ENCODE data around the gene TXNDC11. TPM values are rescaled to one million over a fixed set of nuclear protein-coding genes. Genes with fewer than 3 reads are reported as not detected.

TXNDC11 gene
- total and polyA plus RNA-seq, 2 experiments from 2014 or later: 24.5 to 25.9 TPM

GRCh38 chr16:11666103-11667055 lies 76.3 kb downstream of the TXNDC11 start:
- Histone ChIP-seq H4K20me1 (ENCODE audit: insufficient read depth) (no peaks in the 10 kb centered on the region), H3K9me2 (ENCODE audit: insufficient read depth) (no peaks in the 10 kb centered on the region), H2AFZ (no peak overlapping the region), H3K79me2 (ENCODE audit: insufficient read depth) (no peaks in the 10 kb centered on the region), H3K9ac (no peak overlapping the region), H3K4me2 (ENCODE audit: unreplicated experiment) (no peak overlapping the region), H3K27ac (no peak overlapping the region), H3K4me1 (ENCODE audit: insufficient read depth) (peaks cover 7% of the 10 kb centered on the region), H3K9me3 (ENCODE audit: low read depth) (no peaks in the 10 kb centered on the region), H3F3A (ENCODE audit: insufficient read depth) (peaks cover 4% of the 10 kb centered on the region; the same call in 1 of the 2 replicates), H3K4me3 (no peak overlapping the region), H3K27me3 (replicated peaks; ENCODE audit: insufficient read depth) (no peaks in the 10 kb centered on the region), H3K36me3 (ENCODE audit: low read depth) (no peaks in the 10 kb centered on the region)
- 83 to 87% methylated on average over 14 of the region's 14 CpGs for WGBS, 2 experiments (ENCODE audit: low coverage in 1 of 2, low lambda C conversion rate in 2 of 2, missing lambda C conversion rate in 2 of 2)
- in situ Hi-C loops (cut with MboI): no loop called here
- TF ChIP-seq EZH2phosphoT487 (IDR thresholded peaks at IDR 0.05; ENCODE audit: insufficient read depth, low read depth): no peak
- TF ChIP-seq EZH2 (IDR thresholded peaks at IDR 0.05; ENCODE audit: insufficient read depth, poor library complexity, severe bottlenecking): no peak
- no peak for DNase-seq

- no peak overlapping the region for H3K4me3 ChIP-seq
- TF ChIP-seq EZH2phosphoT487 (IDR thresholded peaks at IDR 0.05; ENCODE audit: insufficient read depth, low read depth) (no peak), EZH2 (IDR thresholded peaks at IDR 0.05; ENCODE audit: insufficient read depth, poor library complexity, severe bottlenecking) (no peak)
- DNase-seq: no peak
- H3K27me3 ChIP-seq (replicated peaks; ENCODE audit: insufficient read depth): no peaks in the 10 kb centered on the region
- in situ Hi-C loops (cut with MboI): no loop called here
- peaks cover 4% of the 10 kb centered on the region; the same call in 1 of the 2 replicates for H3F3A ChIP-seq (ENCODE audit: insufficient read depth)
- peaks cover 7% of the 10 kb centered on the region for H3K4me1 ChIP-seq (ENCODE audit: insufficient read depth)
- no peaks in the 10 kb centered on the region for H3K79me2 ChIP-seq (ENCODE audit: insufficient read depth)
- H4K20me1 ChIP-seq (ENCODE audit: insufficient read depth): no peaks in the 10 kb centered on the region
- no peak overlapping the region for H2AFZ ChIP-seq
- H3K9ac ChIP-seq: no peak overlapping the region
- H3K36me3 ChIP-seq (ENCODE audit: low read depth): no peaks in the 10 kb centered on the region
- no peak overlapping the region for H3K27ac ChIP-seq
- no peak overlapping the region for H3K4me2 ChIP-seq (ENCODE audit: unreplicated experiment)
- no peaks in the 10 kb centered on the region for H3K9me2 ChIP-seq (ENCODE audit: insufficient read depth)
- WGBS, 2 experiments (ENCODE audit: low coverage in 1 of 2, low lambda C conversion rate in 2 of 2, missing lambda C conversion rate in 2 of 2): 76 to 78% methylated on average over 11 of the region's 11 CpGs
- H3K9me3 ChIP-seq (ENCODE audit: low read depth): no peaks in the 10 kb centered on the region
Observed at GRCh38 chr16:11665071-11665491, 77.6 kb downstream of the TXNDC11 start.

- no peaks in the 10 kb centered on the region for H3K79me2 ChIP-seq (ENCODE audit: insufficient read depth)
- TF ChIP-seq EZH2phosphoT487 (IDR thresholded peaks at IDR 0.05; ENCODE audit: insufficient read depth, low read depth) (no peak), EZH2 (IDR thresholded peaks at IDR 0.05; ENCODE audit: insufficient read depth, poor library complexity, severe bottlenecking) (no peak)
- no peak overlapping the region for H3K4me3 ChIP-seq
- no peaks in the 10 kb centered on the region for H3K4me1 ChIP-seq (ENCODE audit: insufficient read depth)
- no peak for DNase-seq
- H3K4me2 ChIP-seq (ENCODE audit: unreplicated experiment): no peak overlapping the region
- WGBS, 2 experiments (ENCODE audit: low coverage in 1 of 2, low lambda C conversion rate in 2 of 2, missing lambda C conversion rate in 2 of 2): 75 to 77% methylated on average over 5 of the region's 5 CpGs
- H3K9me3 ChIP-seq (ENCODE audit: low read depth): no peaks in the 10 kb centered on the region
- H2AFZ ChIP-seq: no peak overlapping the region
- H3K9ac ChIP-seq: no peak overlapping the region
- no peaks in the 10 kb centered on the region for H3K9me2 ChIP-seq (ENCODE audit: insufficient read depth)
- H3K27me3 ChIP-seq (replicated peaks; ENCODE audit: insufficient read depth): no peaks in the 10 kb centered on the region
- H3K36me3 ChIP-seq (ENCODE audit: low read depth): no peaks in the 10 kb centered on the region
- in situ Hi-C loops (cut with MboI): no loop called here
- H4K20me1 ChIP-seq (ENCODE audit: insufficient read depth): no peaks in the 10 kb centered on the region
- no peaks in the 10 kb centered on the region for H3F3A ChIP-seq (ENCODE audit: insufficient read depth)
- no peak overlapping the region for H3K27ac ChIP-seq
Observed at GRCh38 chr16:11662582-11662981, 80.1 kb downstream of the TXNDC11 start.

GRCh38 chr16:11660565-11660964 lies 82.1 kb downstream of the TXNDC11 start:
- WGBS, 2 experiments (ENCODE audit: low coverage in 1 of 2, low lambda C conversion rate in 2 of 2, missing lambda C conversion rate in 2 of 2): 64 to 68% methylated on average over 7 to 12 of the region's 12 CpGs
- Histone ChIP-seq H3K27ac (no peak overlapping the region), H4K20me1 (ENCODE audit: insufficient read depth) (no peaks in the 10 kb centered on the region), H3K9me3 (ENCODE audit: low read depth) (no peaks in the 10 kb centered on the region), H3K9me2 (ENCODE audit: insufficient read depth) (no peaks in the 10 kb centered on the region), H3F3A (ENCODE audit: insufficient read depth) (no peaks in the 10 kb centered on the region), H2AFZ (no peak overlapping the region), H3K4me1 (ENCODE audit: insufficient read depth) (no peaks in the 10 kb centered on the region), H3K4me3 (no peak overlapping the region), H3K27me3 (replicated peaks; ENCODE audit: insufficient read depth) (no peaks in the 10 kb centered on the region), H3K4me2 (ENCODE audit: unreplicated experiment) (no peak overlapping the region), H3K79me2 (ENCODE audit: insufficient read depth) (no peaks in the 10 kb centered on the region), H3K9ac (no peak overlapping the region), H3K36me3 (ENCODE audit: low read depth) (no peaks in the 10 kb centered on the region)
- no peak for TF ChIP-seq EZH2phosphoT487 (IDR thresholded peaks at IDR 0.05; ENCODE audit: insufficient read depth, low read depth)
- no peak for TF ChIP-seq EZH2 (IDR thresholded peaks at IDR 0.05; ENCODE audit: insufficient read depth, poor library complexity, severe bottlenecking)
- in situ Hi-C loops (cut with MboI): no loop called here
- DNase-seq: no peak

Measured in GM23248 (cell line).